H1 (cell line): ENCODE data around the gene PTPN1. TPM values are rescaled to one million over a fixed set of nuclear protein-coding genes. Genes with fewer than 3 reads are reported as not detected.

Experiments used
- CTCF ChIA-PET: fragments of 300-600 bp; sonication (Branson Sonifier 250); formaldehyde crosslinking; loops from one replicate; lab custom pipeline; 2021; ENCODE audit not compliant: partially characterized antibody; lab: Charles Lee
- POLR2A ChIA-PET: fragments of 300-600 bp; sonication (Branson Sonifier 250); formaldehyde crosslinking; loops from one replicate; lab custom pipeline; 2021; ENCODE audit warnings: inconsistent platforms; ENCODE audit not compliant: partially characterized antibody; lab: Charles Lee
- DNase-seq, 2 experiments: peaks; one replicate each; pipeline versions ENCODE4 v3.0.0 to v3.0.0-alpha.2; 2010 to 2022; ENCODE audit warnings: low spot score in 2 of 2, low read depth in 1 of 2, mixed read lengths in 1 of 2
- FAIRE-seq: peaks from 2 replicates; lab custom pipeline; 2011; peaks lifted over from hg19 to GRCh38; lab: Jason Lieb, UNC
- H2AFZ ChIP-seq: 2 replicates; pipeline ENCODE4 v1.8.1; 2012; ENCODE audit warnings: low read length, inconsistent platforms
- H2AK5ac ChIP-seq: 2 replicates; pipeline ENCODE4 v1.6.1; 2013; ENCODE audit warnings: low read depth, low read length
- H2BK120ac ChIP-seq: replicated peaks from 2 replicates; pipeline ENCODE3; 2013; ENCODE audit warnings: low read depth, low read length, inconsistent platforms
- H2BK12ac ChIP-seq: 2 replicates; pipeline ENCODE4 v1.6.1; 2013; ENCODE audit warnings: low read depth, low read length
- H2BK15ac ChIP-seq: 2 replicates; pipeline ENCODE4 v1.6.1; 2013; ENCODE audit warnings: low read length
- H2BK20ac ChIP-seq: 2 replicates; pipeline ENCODE4 v1.6.1; 2013; ENCODE audit warnings: low read length
- H2BK5ac ChIP-seq: 2 replicates; pipeline ENCODE4 v1.6.1; 2013; ENCODE audit warnings: low read depth, low read length
- H3K14ac ChIP-seq: 2 replicates; pipeline ENCODE4 v1.6.1; 2013; ENCODE audit warnings: inconsistent platforms; ENCODE audit not compliant: insufficient read length
- H3K18ac ChIP-seq: 2 replicates; pipeline ENCODE4 v1.6.1; 2013; ENCODE audit warnings: low read length; ENCODE audit errors: extremely low read depth
- H3K23ac ChIP-seq: 2 replicates; pipeline ENCODE4 v1.6.1; 2013; ENCODE audit warnings: inconsistent platforms; ENCODE audit not compliant: insufficient read length
- H3K23me2 ChIP-seq: 2 replicates; pipeline ENCODE4 v1.6.1; 2013; ENCODE audit warnings: low read depth, low read length
- H3K27ac ChIP-seq: 2 replicates; pipeline ENCODE4 v1.6.1; 2011; ENCODE audit warnings: low read depth, low read length, inconsistent platforms
- H3K27me3 ChIP-seq, 4 experiments: replicated peaks in 1 of 4; 1 replicate in 1 of 4; 2 replicates in 3 of 4; pipeline versions ENCODE4 v1.6.1 to v1.8.1; 2011 to 2013; ENCODE audit warnings: low read length in 3 of 4, mild to moderate bottlenecking in 3 of 4, inconsistent platforms in 2 of 4, mixed read lengths in 2 of 4, moderate library complexity in 1 of 4; ENCODE audit not compliant: control insufficient read depth in 3 of 4, insufficient read depth in 3 of 4; ENCODE audit errors: extremely low read depth in 1 of 4
- H3K36me3 ChIP-seq, 4 experiments: 2 replicates each; pipeline versions ENCODE4 v1.6.1 to v1.8.1; 2011 to 2013; ENCODE audit warnings: mild to moderate bottlenecking in 4 of 4, low read length in 3 of 4, moderate library complexity in 2 of 4, control low read depth in 1 of 4, inconsistent platforms in 1 of 4; ENCODE audit not compliant: insufficient read depth in 4 of 4, control insufficient read depth in 2 of 4
- H3K4ac ChIP-seq: replicated peaks from 2 replicates; pipeline ENCODE3; 2013; ENCODE audit warnings: low read length, low read depth, mixed read lengths, inconsistent platforms; ENCODE audit not compliant: insufficient read length
- H3K4me1 ChIP-seq, 4 experiments: replicated peaks in 1 of 4; 1 replicate in 1 of 4; 2 replicates in 3 of 4; pipeline versions ENCODE4 v1.6.1 to v1.8.1; 2011 to 2013; ENCODE audit warnings: low read length in 3 of 4, inconsistent platforms in 2 of 4, mixed read lengths in 1 of 4; ENCODE audit not compliant: insufficient read depth in 4 of 4, control insufficient read depth in 3 of 4
- H3K4me2 ChIP-seq, 2 experiments: 2 replicates each; pipeline versions ENCODE4 v1.6.1 to v1.8.1; 2011 to 2013; ENCODE audit warnings: low read depth in 2 of 2, low read length in 2 of 2, control low read depth in 1 of 2, inconsistent platforms in 1 of 2, mild to moderate bottlenecking in 1 of 2; ENCODE audit not compliant: insufficient read depth in 1 of 2
- H3K4me3 ChIP-seq, 4 experiments: fragments of 200-600, 300-600 bp in 1 of 4; sonication (generic), shearing (Covaris generic), sonication (Bioruptor Twin) in 1 of 4; 2 replicates each; pipeline versions ENCODE4 v1.5.1 to v1.8.1; 2011 to 2016; ENCODE audit warnings: low read length in 4 of 4, low read depth in 3 of 4, control low read depth in 2 of 4, inconsistent platforms in 2 of 4, mild to moderate bottlenecking in 2 of 4, mixed read lengths in 1 of 4, moderate library complexity in 1 of 4; ENCODE audit not compliant: insufficient read depth in 2 of 4; ENCODE audit errors: extremely low read depth in 1 of 4
- H3K56ac ChIP-seq: replicated peaks from 2 replicates; pipeline ENCODE3; 2013; ENCODE audit warnings: low read depth, mild to moderate bottlenecking, mixed read lengths, low read length, inconsistent platforms; ENCODE audit not compliant: insufficient read length
- H3K79me1 ChIP-seq: 2 replicates; pipeline ENCODE4 v1.6.1; 2013; ENCODE audit warnings: low read depth, low read length, control low read depth
- H3K79me2 ChIP-seq, 2 experiments: 2 replicates each; pipeline versions ENCODE4 v1.6.1 to v1.8.1; 2012 to 2013; ENCODE audit warnings: low read length in 2 of 2, mild to moderate bottlenecking in 2 of 2, inconsistent platforms in 1 of 2; ENCODE audit not compliant: insufficient read depth in 2 of 2, control insufficient read depth in 1 of 2
- H3K9ac ChIP-seq, 4 experiments: replicated peaks in 1 of 4; 1 replicate in 1 of 4; 2 replicates in 3 of 4; pipeline versions ENCODE4 v1.6.1 to v1.8.1; 2011 to 2013; ENCODE audit warnings: low read depth in 3 of 4, low read length in 3 of 4, control low read depth in 2 of 4, mild to moderate bottlenecking in 2 of 4, moderate library complexity in 2 of 4, inconsistent platforms in 1 of 4; ENCODE audit errors: extremely low read depth in 1 of 4
- H3K9me3 ChIP-seq, 2 experiments: 2 replicates each; pipeline versions ENCODE4 v1.6.1 to v1.8.1; 2012 to 2013; ENCODE audit warnings: mild to moderate bottlenecking in 2 of 2, moderate library complexity in 2 of 2, control low read depth in 1 of 2, inconsistent platforms in 1 of 2, low read depth in 1 of 2, low read length in 1 of 2, mixed read lengths in 1 of 2; ENCODE audit not compliant: insufficient read depth in 2 of 2
- H4K20me1 ChIP-seq, 2 experiments: replicated peaks in 1 of 2; 2 replicates each; pipeline versions ENCODE3 to v1.8.1; 2011 to 2013; ENCODE audit warnings: inconsistent platforms in 2 of 2, low read length in 2 of 2, mild to moderate bottlenecking in 1 of 2; ENCODE audit not compliant: insufficient read depth in 2 of 2, control insufficient read depth in 1 of 2
- H4K5ac ChIP-seq: 2 replicates; pipeline ENCODE4 v1.6.1; 2013; ENCODE audit warnings: low read length, low read depth, mixed read lengths, inconsistent platforms; ENCODE audit not compliant: insufficient read length
- H4K8ac ChIP-seq: 2 replicates; pipeline ENCODE4 v1.8.0; 2013; ENCODE audit warnings: mild to moderate bottlenecking, moderate library complexity, low read length, inconsistent platforms; ENCODE audit not compliant: insufficient read depth; ENCODE audit errors: extremely low read depth
- H4K91ac ChIP-seq: replicated peaks from 2 replicates; pipeline ENCODE3; 2013; ENCODE audit warnings: low read length, mixed read lengths, inconsistent platforms; ENCODE audit not compliant: insufficient read length
- JUN ChIP-seq: IDR thresholded peaks from 2 replicates; pipeline ENCODE4 v1.6.1; 2011; ENCODE audit warnings: low read depth, mild to moderate bottlenecking, improper control_type of control experiment, low read length
- KDM5A ChIP-seq: fragments of 200-600 bp; IDR thresholded peaks from 2 replicates; pipeline ENCODE4 v1.7.1; 2012; ENCODE audit warnings: mild to moderate bottlenecking, low read length, inconsistent platforms, mixed read lengths
- RAD21 ChIP-seq, 2 experiments: IDR thresholded peaks in 1 of 2; conservative IDR thresholded peaks in 1 of 2; 2 replicates each; pipeline ENCODE4 v1.6.1; 2011; ENCODE audit warnings: low read depth in 2 of 2, low read length in 2 of 2, improper control_type of control experiment in 1 of 2, inconsistent platforms in 1 of 2, mild to moderate bottlenecking in 1 of 2, moderate library complexity in 1 of 2
- SIRT6 ChIP-seq: IDR thresholded peaks from one replicate; pipeline ENCODE4 v1.7.1; 2012; ENCODE audit warnings: low read length, inconsistent platforms
- SIX5 ChIP-seq: IDR thresholded peaks from 2 replicates; pipeline ENCODE4 v1.6.1; 2011; ENCODE audit warnings: mild to moderate bottlenecking, low read depth, low read length
- SP2 ChIP-seq: IDR thresholded peaks from 2 replicates; pipeline ENCODE4 v1.6.1; 2012; ENCODE audit warnings: mild to moderate bottlenecking, low read length, inconsistent platforms
- WGBS, 2 experiments: shearing (Covaris generic) in 1 of 2; methylation state at CpG; one replicate each; pipeline versions ENCODE4 v1.1.6 to v1.1.7; 2013 to 2015; ENCODE audit warnings: low lambda C conversion rate in 2 of 2, mixed read lengths in 2 of 2, inconsistent platforms in 1 of 2, low coverage in 1 of 2, missing lambda C conversion rate in 1 of 2; ENCODE audit not compliant: insufficient replicate concordance in 2 of 2, insufficient coverage in 1 of 2, insufficient read length in 1 of 2; ENCODE audit errors: extremely low coverage in 1 of 2, missing lambda C conversion rate in 1 of 2; 5-methylcytosine and 5-hydroxymethylcytosine counted together
- polyA plus RNA-seq, 7 experiments: library from polyadenylated mRNA; depleted of rRNA in 3 of 7; stranded (reverse) in 5 of 7; unstranded in 2 of 7; fragments of >200 nt in 5 of 7; fragments of 200-250 nt in 2 of 7; gene quantifications; 1 replicate in 5 of 7; 2 replicates in 1 of 7; 4 replicates in 1 of 7; pipeline versions ENCODE4 v1.2.1 to v1.2.3, GENCODE V29; 2011 to 2013; ENCODE audit warnings: missing spikeins in 2 of 7, mixed read lengths in 2 of 7
- total RNA-seq: library from RNA; stranded (reverse); fragmentation: NEBNext Ultra II Directional; extraction: Animal tissue kit (Norgen Biotek cat#: 25700); gene quantifications from 2 replicates; pipeline ENCODE4 v1.2.1, GENCODE V29; 2021

Gene PTPN1
- total and polyA plus RNA-seq, 2 of the 8 experiments (the other 6 are each of a cell fraction or from before 2014, with no cell fraction given): 18.6 to 32.1 TPM

GRCh38 chr20:50504231-50504823, 5.9 kb upstream of the PTPN1 start:
- no peak overlapping the region for H4K8ac ChIP-seq
- no peak overlapping the region for H4K5ac ChIP-seq
- H3K27me3 ChIP-seq: no peaks in the 10 kb centered on the region
- H3K27ac ChIP-seq: no peak overlapping the region
- H3K4me1 ChIP-seq: peaks cover 0 to 2% (median 0%) of the 10 kb centered on the region in 4 experiments; a peak in 1 of 7 replicates
- H3K23ac ChIP-seq: no peak overlapping the region
- H3K36me3 ChIP-seq: no peaks in the 10 kb centered on the region
- no peak overlapping the region for H2BK12ac ChIP-seq
- H2BK5ac ChIP-seq: no peak overlapping the region
- H3K4me3 ChIP-seq: no peak overlapping the region
- no peaks in the 10 kb centered on the region for H3K23me2 ChIP-seq
- no peak overlapping the region for H2AK5ac ChIP-seq
- no peaks in the 10 kb centered on the region for H4K20me1 ChIP-seq
- no peaks in the 10 kb centered on the region for H3K79me2 ChIP-seq
- H3K14ac ChIP-seq: no peak overlapping the region
- no peak overlapping the region for H3K4ac ChIP-seq
- no peaks in the 10 kb centered on the region for H3K9me3 ChIP-seq
- H4K91ac ChIP-seq: no peak overlapping the region
- H2AFZ ChIP-seq: peak overlapping the region; percentile 2; the same call in 1 of the 2 replicates
- WGBS, 2 experiments: 78% methylated on average over 4 of the region's 4 CpGs; no CpG with 5 or more reads in 1 of the 2 experiments
- TF ChIP-seq SIRT6 (no peak), JUN (no peak), RAD21 (IDR thresholded peaks at IDR 0.05 in 1 of 2, conservative IDR thresholded peaks at IDR 0.05 in 1 of 2; ENCODE audit: low read depth in 2 of 2, low read length in 2 of 2) (peak; percentile 10 to 31; a peak in 3 of 4 replicates), SIX5 (no peak), KDM5A (no peak), SP2 (no peak)
- H3K9ac ChIP-seq: no peak overlapping the region
- POLR2A ChIA-PET: no interaction called here
- no peak overlapping the region for H3K4me2 ChIP-seq
- no peak overlapping the region for H2BK20ac ChIP-seq
- CTCF ChIA-PET: interaction anchor here (0.7 to 6.4 kb wide), 13 partner anchors 9 to 296 kb away, joined by 3 to 60 read pairs (median 4); no protein-coding TSS in a partner anchor
- FAIRE-seq (no peak), DNase-seq (no peak)
- H2BK15ac ChIP-seq: no peak overlapping the region
- H2BK120ac ChIP-seq: no peak overlapping the region
- no peaks in the 10 kb centered on the region for H3K79me1 ChIP-seq
- H3K56ac ChIP-seq: no peak overlapping the region
- H3K18ac ChIP-seq: no peak overlapping the region
